Colonic mucosa (tissue), 4 donors: Measurements from ENCODE around the gene KIF13A. TPM values are rescaled to one million over a fixed set of nuclear protein-coding genes. Genes with fewer than 3 reads are reported as not detected.

Source experiments
- DNase-seq: peaks from one replicate; pipeline ENCODE4 v3.0.0-alpha.2; 2020
- H3K27ac ChIP-seq: fragments of 200-600 bp; one replicate; pipeline ENCODE4 v1.8.0; 2021
- H3K27me3 ChIP-seq: fragments of 200-600 bp; one replicate; pipeline ENCODE4 v1.8.0; 2021
- H3K36me3 ChIP-seq: fragments of 200-600 bp; one replicate; pipeline ENCODE4 v1.8.0; 2021
- H3K4me1 ChIP-seq: fragments of 200-600 bp; one replicate; pipeline ENCODE4 v1.8.0; 2021; ENCODE audit warnings: mild to moderate bottlenecking
- H3K4me3 ChIP-seq: fragments of 200-600 bp; one replicate; pipeline ENCODE4 v1.8.0; 2021
- H3K9ac ChIP-seq, 2 donors: one replicate each; pipeline ENCODE4 v1.7.0; 2013; ENCODE audit warnings: control low read depth in 2 of 2, low read depth in 2 of 2, low read length in 2 of 2
- H3K9me3 ChIP-seq: fragments of 200-600 bp; one replicate; pipeline ENCODE4 v1.8.0; 2021
- CTCF ChIP-seq: fragments of 200-600 bp; IDR thresholded peaks from one replicate; pipeline ENCODE4 v1.8.0; 2022; ENCODE audit warnings: antibody characterized with exemption, mild to moderate bottlenecking
- intact Hi-C: fragments of 100-400 bp; cut with DNase I; formaldehyde crosslinking; loops from one replicate; pipeline ENCODE4 v1.14.1; 2022
- total RNA-seq, 2 donors: library from RNA; stranded (reverse); fragmentation: NEBNext Ultra II Directional in 1 of 2; extraction: Animal tissue kit (Norgen Biotek cat#: 25700) in 1 of 2; gene quantifications; one replicate each; pipeline ENCODE4 v1.2.1, GENCODE V29; 2021
- donor health status: healthy.
- donor health status: DM: no; HTN: no; CAD: no.
- donor health status: DM: no; HTN: no; CAD: no.

The KIF13A gene
- total RNA-seq, 2 donors from 2014 or later: 43.7 to 54.0 TPM

- Histone ChIP-seq H3K9me3 (no peaks in the 10 kb centered on the region), H3K27me3 (no peaks in the 10 kb centered on the region), H3K4me3 (no peak overlapping the region), H3K27ac (no peak overlapping the region), H3K4me1 (no peaks in the 10 kb centered on the region), H3K36me3 (no peaks in the 10 kb centered on the region), H3K9ac (no peak overlapping the region)
- no peak for TF ChIP-seq CTCF
- intact Hi-C loops: no loop called here
- DNase-seq: no peak
Measured at GRCh38 chr6:17714879-17715851, 272.3 kb downstream of the KIF13A start.

GRCh38 chr6:17714177-17714576 lies 273.3 kb downstream of the KIF13A start:
- no peak overlapping the region for H3K27ac ChIP-seq
- H3K4me3 ChIP-seq: no peak overlapping the region
- no peaks in the 10 kb centered on the region for H3K27me3 ChIP-seq
- no peaks in the 10 kb centered on the region for H3K4me1 ChIP-seq
- no peak for DNase-seq
- no peak overlapping the region for H3K9ac ChIP-seq
- no peaks in the 10 kb centered on the region for H3K9me3 ChIP-seq
- H3K36me3 ChIP-seq: no peaks in the 10 kb centered on the region
- intact Hi-C loops: no loop called here
- TF ChIP-seq CTCF: no peak

GRCh38 chr6:17712576-17712975 lies 274.9 kb downstream of the KIF13A start:
- Histone ChIP-seq H3K27me3 (no peaks in the 10 kb centered on the region), H3K4me1 (no peaks in the 10 kb centered on the region), H3K4me3 (no peak overlapping the region), H3K9ac (no peak overlapping the region), H3K27ac (no peak overlapping the region), H3K36me3 (no peaks in the 10 kb centered on the region), H3K9me3 (no peaks in the 10 kb centered on the region)
- intact Hi-C loops: no loop called here
- DNase-seq: no peak
- TF ChIP-seq CTCF: no peak

GRCh38 chr6:17710331-17710730 lies 277.1 kb downstream of the KIF13A start:
- H3K9ac ChIP-seq: no peak overlapping the region
- no peaks in the 10 kb centered on the region for H3K9me3 ChIP-seq
- intact Hi-C loops: no loop called here
- no peak for DNase-seq
- no peak for TF ChIP-seq CTCF
- no peak overlapping the region for H3K27ac ChIP-seq
- H3K36me3 ChIP-seq: no peaks in the 10 kb centered on the region
- H3K27me3 ChIP-seq: no peaks in the 10 kb centered on the region
- no peaks in the 10 kb centered on the region for H3K4me1 ChIP-seq
- H3K4me3 ChIP-seq: no peak overlapping the region

GRCh38 chr6:17709476-17709875 lies 278.0 kb downstream of the KIF13A start:
- Histone ChIP-seq H3K4me1 (no peaks in the 10 kb centered on the region), H3K4me3 (no peak overlapping the region), H3K36me3 (no peaks in the 10 kb centered on the region), H3K9me3 (no peaks in the 10 kb centered on the region), H3K27ac (no peak overlapping the region), H3K9ac (no peak overlapping the region), H3K27me3 (no peaks in the 10 kb centered on the region)
- no peak for TF ChIP-seq CTCF
- intact Hi-C loops: loop anchor here (10.0 kb wide), 1 partner anchor 105 kb away; the partner anchor contains the start of gene FAM8A1
- no peak for DNase-seq

Other genes starting within 250 kb of the KIF13A start
- gene NHLRC1, start 135.0 kb upstream of the KIF13A start, total RNA-seq: 1 to 10 TPM; 1.6 to 2.5 TPM
- gene TPMT, start 167.4 kb upstream of the KIF13A start, total RNA-seq: 10 to 100 TPM; 51.1 to 52.5 TPM
- 10 to 100 TPM; 28.4 to 43.5 TPM for gene KDM1B, start 167.8 kb upstream of the KIF13A start, total RNA-seq